ENCODE results near the gene RAMP1. TPM values are rescaled to one million over a fixed set of nuclear protein-coding genes. Genes with fewer than 3 reads are reported as not detected.

RAMP1 gene
- total RNA-seq, 1 donor from 2014 or later = 9.1 TPM

GRCh38 chr2:237961637-237962036, 102.2 kb downstream of the RAMP1 start:
- Histone ChIP-seq H2AFZ (ENCODE audit: low read depth, low read length) (no peak overlapping the region), H3K9me3 (ENCODE audit: insufficient read depth, low read depth, low read length) (peaks cover 21% of the 10 kb centered on the region), H3K4me1 (ENCODE audit: insufficient read depth, low read length) (peaks cover 5% of the 10 kb centered on the region), H3K4me3 (ENCODE audit: insufficient read depth, low read depth, low read length) (no peak overlapping the region), H3K4me2 (ENCODE audit: low read length) (no peak overlapping the region), H3K9ac (ENCODE audit: low read length) (no peak overlapping the region), H3K79me2 (ENCODE audit: insufficient read depth, low read length) (no peaks in the 10 kb centered on the region), H3K27me3 (ENCODE audit: insufficient read depth, low read length) (peaks cover 3% of the 10 kb centered on the region), H4K20me1 (ENCODE audit: insufficient read depth, low read length) (no peaks in the 10 kb centered on the region), H3K27ac (ENCODE audit: low read depth, low read length) (no peak overlapping the region), H3K36me3 (ENCODE audit: insufficient read depth, low read length) (no peaks in the 10 kb centered on the region)
- H3K4me1 Mint-ChIP-seq (ENCODE audit: low read depth, unreplicated experiment) = peaks cover 2% of the 10 kb centered on the region
- H3K36me3 Mint-ChIP-seq (ENCODE audit: low read depth, unreplicated experiment) = no peaks in the 10 kb centered on the region
- TF ChIP-seq CTCF (IDR thresholded peaks at IDR 0.05; ENCODE audit: insufficient read depth, low read depth, low read length) = no peak
- no peak for TF ChIP-seq EZH2 (IDR thresholded peaks at IDR 0.05; ENCODE audit: insufficient read depth, low read length)
- no peak overlapping the region for H3K4me3 Mint-ChIP-seq (ENCODE audit: unreplicated experiment)
- H3K9me3 Mint-ChIP-seq (ENCODE audit: unreplicated experiment) = peaks cover 15% of the 10 kb centered on the region
- no peak overlapping the region for H3K27ac Mint-ChIP-seq (ENCODE audit: unreplicated experiment)
- H3K27me3 Mint-ChIP-seq (ENCODE audit: low read depth, unreplicated experiment) = peaks cover 9% of the 10 kb centered on the region
- FAIRE-seq (no peak), DNase-seq (ENCODE audit: low read depth) (no peak)

Other genes with a start within 250 kb of the RAMP1 start
- 83.3 and 84.1 TPM in 2 replicates for gene LRRFIP1, start 232.0 kb upstream of the RAMP1 start, total RNA-seq
- gene RBM44, start 60.8 kb upstream of the RAMP1 start, total RNA-seq = 0.29 and 0.32 TPM in 2 replicates
- 56.8 and 67.1 TPM in 2 replicates for gene UBE2F, start 107.4 kb downstream of the RAMP1 start, total RNA-seq
- gene SCLY, start 201.4 kb downstream of the RAMP1 start, total RNA-seq = 12.1 and 15.4 TPM in 2 replicates
- gene ESPNL, start 240.7 kb downstream of the RAMP1 start, total RNA-seq = 0.07 TPM in 1 of 2 replicates, not detected in the other